ENCODE data around the gene C19orf85. TPM values are rescaled to one million over a fixed set of nuclear protein-coding genes. Genes with fewer than 3 reads are reported as not detected.
"Not testable (repeated sequence)": the region's sequence is repeated elsewhere in the genome, so short reads cannot be mapped to it uniquely, and the experiment has no call there.

C19orf85 gene
- total RNA-seq, 1 donor from 2014 or later, result not detected

DNA sequence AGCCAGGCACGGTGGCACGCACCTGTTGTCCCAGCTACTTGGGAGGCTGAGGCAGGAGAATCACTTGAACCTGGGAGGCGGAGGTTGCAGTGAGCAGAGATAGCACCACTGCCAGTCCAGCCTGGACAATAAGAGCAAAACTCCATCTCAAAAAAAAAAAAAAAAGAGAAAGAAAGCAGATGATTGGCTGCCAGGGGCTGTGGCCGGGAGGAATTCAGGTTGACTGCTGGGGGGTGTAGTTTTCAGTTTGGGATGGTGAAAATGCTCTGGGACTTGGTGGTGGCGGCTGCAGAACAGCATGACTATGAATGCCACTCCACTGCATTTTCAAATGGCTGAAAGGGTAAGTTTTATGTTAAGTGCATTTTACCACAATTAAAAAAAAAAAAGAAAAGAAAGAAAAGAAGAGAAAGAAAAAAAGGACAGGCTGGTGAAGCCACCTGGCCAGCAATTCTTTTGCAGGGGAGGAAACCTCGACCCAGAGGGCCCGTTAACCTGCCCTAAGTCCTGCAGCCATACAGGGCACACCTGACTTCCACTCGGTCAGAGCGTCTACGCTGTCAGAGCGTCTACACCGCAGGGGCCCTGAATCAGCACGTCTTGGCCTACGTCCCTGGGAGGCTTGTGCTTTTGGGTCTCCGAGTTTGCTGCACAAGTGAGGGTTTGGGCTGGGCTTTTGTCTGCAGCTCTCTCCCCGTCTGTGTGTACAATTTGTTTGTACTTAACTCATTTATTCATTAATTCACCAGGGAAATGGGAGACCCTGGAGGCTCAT is 6.7 kb downstream of the C19orf85 start:
- no peak for DNase-seq

DNA sequence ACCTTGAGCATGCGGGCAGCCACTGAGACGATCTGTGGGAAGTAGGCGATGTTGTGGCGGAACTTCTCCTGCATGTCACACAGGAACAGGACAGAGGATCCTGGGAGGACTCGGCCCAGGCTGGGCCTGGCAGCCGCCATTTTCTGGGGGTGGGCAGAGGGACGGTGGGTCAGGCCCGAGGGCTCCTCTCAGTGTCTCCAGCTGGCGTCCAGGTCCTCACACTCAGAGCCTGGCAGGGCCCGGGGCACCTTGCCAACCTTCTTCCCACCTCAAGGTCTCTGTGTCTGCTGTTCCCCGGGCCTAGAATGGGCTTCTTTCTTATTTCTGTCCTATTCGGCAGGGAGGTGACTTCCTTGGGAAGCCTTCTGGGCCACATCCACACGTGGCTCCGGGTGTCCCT is 8.2 kb downstream of the C19orf85 start:
- DNase-seq, result no peak

DNA sequence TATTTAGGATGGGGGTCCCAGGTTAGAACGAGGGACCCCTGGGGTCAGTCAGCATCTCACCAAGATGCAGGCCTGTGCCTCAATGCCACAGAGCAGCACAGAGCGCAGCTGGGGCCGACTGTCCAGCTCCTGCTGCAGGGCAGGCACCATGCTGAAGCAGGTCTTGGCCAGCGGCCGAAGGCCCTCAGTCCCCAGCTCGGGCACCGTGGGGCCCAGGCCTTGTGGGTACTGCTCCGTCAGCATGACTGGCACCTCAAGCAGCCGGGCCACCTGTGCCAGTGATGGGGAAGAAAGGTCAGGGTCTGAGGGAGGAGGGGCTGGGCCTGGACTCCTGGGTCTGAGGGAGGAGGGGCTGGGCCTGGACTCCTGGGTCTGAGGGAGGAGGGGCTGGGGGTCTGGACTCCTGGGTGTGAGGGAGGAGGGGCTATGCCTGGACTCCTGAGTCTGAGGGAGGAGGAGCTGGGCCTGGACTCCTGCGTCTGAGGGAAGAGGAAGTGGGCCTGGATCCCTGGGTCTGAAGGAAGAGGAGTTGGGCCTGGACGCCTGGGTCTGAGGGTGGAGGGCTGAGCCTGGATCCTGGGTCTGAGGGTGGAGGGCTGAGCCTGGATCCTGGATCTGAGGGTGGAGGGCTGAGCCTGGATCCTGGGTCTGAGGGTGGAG is 8.8 kb downstream of the C19orf85 start:
- no peak for DNase-seq

DNA sequence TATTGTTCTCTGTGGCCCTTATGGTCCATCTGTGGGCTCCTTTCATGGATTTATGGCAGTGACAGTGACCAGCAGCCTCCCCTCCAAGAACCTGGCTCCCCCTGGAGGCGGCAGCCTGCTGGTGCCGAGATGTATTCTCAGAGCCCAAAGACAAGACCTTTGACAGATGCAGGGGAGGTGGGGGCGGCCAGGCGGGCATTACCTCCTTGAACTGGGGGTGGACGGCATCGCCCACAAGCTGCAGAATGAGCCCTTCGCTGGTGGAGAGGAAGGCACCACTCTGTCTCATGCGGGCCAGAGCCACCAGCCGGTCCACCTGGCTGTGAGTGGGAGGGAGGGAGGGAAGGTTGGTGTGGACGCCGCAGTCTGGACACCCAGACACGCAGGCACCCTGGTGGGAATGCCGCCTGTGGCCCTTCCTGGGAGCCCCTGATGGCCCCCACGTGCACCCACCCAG is 9.7 kb downstream of the C19orf85 start:
- no peak for DNase-seq

DNA sequence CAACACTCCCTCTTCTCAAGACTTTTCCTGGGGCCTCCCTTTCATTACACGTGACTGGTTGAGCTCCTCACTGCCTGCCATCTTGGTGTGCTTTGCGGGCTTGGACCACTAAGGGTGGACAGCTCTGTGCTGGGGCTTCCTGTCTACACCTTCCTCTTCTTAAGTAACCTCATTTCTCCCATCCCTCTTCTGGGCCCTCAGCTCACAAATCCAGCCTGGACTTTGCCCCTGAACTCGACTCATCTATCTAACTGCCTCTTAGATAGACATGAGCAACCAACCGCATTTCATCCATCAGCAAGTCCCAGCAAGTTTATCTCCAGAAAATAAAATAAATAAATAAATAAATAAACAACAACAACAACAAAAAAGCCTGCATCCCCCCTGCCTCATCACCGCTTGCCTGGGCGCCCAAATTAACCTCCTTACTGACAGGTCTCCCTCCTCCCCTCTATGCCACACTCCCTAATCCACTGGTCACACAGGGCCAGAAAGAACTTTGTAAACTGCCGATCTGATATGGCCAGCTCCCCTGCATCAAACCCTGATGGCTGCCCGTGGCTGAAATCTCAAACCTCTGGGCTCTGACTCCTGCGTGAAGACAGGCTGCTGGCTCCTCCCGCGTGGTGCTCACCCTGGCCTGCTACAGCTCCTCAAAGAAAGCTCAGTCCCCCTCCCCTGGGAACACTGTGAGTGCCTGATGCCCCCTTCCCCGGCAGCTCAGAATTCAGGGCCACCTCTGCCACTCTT is 10.9 kb downstream of the C19orf85 start:
- no peak for DNase-seq

DNA sequence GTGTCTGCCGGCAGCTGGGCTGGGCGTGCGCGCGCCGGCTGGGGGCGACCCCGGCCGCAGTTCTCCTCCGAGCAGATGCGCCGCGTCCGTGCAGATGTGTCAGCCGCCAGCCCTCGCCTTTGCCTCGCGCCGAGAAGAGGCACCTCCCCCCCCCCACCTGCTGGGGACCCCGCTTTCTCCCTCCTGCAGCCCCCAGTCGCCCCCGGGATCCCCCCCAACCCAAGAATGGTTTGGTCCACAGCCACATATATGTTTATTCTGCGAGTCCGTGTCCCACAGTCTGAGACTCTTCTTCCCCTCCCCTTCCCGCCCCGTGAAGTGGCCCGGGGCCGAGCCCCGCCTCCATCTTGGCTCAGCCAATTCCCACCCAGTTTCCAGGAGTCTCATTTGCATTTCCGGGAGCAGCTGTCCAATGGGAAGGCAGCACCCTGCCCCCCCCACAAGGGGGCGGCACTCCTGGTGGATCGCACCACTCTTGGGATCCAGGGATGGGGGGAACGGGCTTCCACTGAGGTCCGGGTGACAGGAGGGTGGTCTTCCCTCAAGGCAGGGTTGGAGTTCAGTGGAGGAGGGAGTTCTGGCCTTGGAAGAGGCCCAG is 11.7 kb downstream of the C19orf85 start:
- DNase-seq, result peak; percentile 88

DNA sequence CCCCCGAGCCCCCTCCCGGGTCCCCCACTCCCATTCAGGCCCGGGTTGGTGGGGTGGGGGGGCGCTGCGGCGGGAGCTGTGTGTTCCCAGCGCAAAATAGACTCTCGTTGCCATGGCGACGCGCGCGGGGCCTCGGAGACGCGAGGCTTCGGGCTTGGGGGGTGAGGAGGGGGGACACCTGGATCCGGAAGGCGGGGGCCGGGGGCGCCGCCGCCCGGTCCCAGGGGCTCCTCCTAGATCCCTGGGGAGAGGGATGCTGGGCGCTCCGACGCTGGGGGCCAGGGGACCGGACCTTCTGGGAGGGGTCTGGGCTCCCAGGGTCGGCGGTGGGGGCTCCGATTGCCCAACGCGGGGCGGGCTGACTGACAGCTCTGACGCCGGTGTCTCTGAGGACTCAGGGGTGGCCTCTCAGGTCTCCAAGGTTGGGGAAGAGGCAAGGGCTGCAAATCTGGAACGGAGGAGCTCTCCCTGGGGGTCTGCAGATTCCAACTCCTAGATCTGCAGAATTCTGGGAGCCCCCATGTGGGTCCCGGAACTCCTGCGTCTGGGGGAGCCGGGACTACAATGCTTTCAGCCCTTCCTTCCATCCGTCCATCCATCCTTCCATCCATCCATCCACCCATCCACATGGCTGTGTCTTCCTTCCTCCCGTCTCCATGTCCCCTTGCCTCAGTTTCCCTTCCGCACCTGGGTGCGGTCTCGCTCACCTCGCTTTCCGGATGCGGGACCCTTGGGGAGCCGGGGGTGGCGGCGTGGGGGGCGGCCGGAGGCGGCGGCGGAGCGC is 12.4 kb downstream of the C19orf85 start:
- no peak for DNase-seq

DNA sequence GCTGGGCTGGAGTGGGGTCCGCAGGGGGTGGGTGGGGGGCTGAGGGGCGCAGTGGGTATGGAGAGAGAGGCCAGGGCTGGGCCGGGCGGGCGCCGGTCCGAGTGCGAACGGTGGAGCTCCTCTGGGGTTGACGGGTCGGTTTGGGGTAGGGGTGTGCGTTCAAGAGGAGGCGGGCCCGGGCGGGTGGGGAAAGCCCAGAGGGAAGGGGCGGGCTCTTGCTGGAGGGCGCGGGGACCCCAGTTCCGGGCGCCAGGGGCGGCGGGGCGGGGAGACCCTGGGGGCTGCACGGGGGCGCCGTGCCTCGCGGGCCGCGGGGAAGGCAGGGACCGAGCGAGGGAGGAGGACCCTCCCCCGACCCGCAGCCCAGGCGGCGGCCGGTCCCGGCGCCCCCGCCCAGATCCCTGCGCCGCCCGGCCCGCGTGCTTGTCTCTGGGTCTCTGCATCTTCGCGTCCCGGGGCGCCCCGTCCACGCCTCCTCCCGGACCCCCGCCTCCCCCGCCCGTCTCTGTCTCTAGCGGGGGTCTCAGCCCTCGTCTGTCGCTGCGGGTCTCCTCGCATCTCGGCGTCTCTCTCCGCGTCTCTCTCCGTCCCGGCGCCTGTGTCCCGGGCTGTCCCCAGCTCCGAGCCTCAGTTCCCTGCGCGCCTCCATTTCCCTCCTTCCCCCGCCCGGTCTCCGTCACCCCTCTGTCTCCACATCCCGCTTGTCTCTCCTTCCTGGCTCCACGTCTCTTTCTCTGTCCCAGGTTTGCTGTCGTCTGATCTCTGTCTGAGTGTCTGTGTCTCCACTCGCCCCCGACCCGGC is 13.2 kb downstream of the C19orf85 start:
- DNase-seq, result no peak

DNA sequence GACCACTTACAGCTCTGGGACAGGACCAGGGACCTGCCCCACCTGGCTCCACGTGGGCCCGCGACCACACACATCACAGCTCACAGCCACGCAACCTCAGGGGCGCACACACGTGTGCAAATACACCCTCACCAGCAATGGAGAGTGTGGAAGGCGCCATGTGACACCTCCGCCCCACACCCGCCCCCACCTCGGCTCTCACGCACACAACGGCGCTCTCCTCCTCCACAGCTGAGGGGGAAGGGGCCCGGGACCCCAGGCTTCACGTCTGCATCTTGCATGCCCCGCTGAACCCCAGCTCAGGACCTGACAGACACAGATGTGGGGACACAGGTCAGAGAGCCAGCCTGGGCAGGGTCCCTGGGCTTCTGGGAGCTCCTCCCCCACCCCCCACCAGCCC is 15.1 kb downstream of the C19orf85 start:
- no peak for DNase-seq

DNA sequence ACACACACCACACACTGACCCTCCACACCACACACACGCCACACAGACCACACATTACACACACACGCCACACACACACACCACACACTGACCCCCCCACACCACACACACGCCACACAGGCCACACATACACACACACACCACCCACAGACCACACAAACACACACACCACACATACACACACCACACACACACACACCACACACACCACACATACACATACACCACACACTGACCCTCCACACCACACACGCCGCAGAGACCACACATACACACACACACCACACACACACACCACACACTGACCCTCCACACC is 16.4 kb downstream of the C19orf85 start:
- not testable (repeated sequence) for DNase-seq

DNA sequence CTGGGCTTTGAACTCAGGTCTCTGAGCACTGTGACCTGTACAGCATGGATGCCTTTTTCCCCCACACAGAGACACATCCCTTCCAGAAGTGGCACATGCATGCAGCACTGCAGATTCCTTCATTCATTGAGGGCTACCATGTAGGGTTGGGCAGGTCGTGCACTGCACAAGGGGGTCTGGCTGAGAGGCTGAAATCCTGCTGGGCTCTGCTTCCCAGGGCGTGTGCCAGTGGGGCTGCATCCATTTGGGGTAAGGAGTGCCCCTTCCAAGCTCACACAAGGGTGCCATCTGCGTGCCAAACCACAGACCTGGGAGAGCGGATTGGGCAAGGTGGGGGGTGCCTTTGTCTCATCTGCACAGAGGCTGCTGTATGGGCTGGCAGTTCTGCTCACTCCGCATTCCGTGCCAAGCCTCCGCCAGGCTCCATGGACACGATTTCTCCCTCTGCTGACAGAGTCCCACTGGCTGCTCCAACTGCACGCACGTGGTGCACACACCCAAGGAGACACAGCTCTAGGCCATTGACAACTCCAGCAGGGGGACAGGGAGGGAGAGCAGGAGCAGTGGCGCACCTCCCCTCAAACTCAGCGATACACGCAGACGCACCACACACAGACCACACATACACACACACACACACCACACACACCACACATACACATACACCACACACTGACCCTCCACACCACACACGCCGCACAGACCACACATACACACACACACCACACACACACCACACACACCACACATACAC is 17.0 kb downstream of the C19orf85 start:
- DNase-seq, result peak; percentile 28

DNA sequence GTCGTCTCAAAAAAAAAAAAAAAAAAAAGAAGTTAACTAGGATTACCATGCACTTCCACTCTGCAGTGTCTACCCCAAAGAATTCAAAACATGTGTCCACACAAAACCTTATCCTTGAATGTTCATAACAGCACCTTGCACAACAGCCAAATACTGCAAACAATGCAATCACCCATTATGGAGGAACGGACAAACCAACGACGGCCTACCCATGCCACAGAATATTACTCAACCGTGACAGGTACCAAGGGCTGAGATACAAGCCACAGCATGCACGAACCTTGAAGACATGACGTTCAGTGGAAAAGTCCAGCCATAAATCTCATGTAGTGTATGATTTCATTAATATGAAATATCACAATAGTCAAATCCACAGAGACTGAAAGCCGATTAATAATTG is 18.5 kb downstream of the C19orf85 start:
- DNase-seq, result no peak

DNA sequence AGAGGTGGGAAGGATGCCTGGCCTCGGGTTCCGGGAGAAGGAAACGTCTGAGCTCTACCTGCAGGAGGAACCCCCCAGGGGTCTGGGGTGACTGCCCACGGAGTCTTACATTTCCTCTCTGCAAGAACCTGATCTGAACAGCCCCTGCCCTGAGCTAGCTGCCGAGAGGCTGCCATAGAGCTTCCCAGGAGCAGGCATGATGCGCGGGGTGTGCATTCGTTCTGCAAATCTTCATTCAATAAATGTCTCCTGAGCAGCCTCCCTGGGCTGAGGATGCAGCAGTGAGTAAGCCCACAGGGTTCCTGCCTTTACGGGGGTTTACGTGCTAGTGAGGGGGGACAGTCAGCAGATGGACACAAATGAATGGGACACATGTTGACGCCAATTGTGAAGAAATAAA is 19.9 kb downstream of the C19orf85 start:
- DNase-seq, result no peak

DNA sequence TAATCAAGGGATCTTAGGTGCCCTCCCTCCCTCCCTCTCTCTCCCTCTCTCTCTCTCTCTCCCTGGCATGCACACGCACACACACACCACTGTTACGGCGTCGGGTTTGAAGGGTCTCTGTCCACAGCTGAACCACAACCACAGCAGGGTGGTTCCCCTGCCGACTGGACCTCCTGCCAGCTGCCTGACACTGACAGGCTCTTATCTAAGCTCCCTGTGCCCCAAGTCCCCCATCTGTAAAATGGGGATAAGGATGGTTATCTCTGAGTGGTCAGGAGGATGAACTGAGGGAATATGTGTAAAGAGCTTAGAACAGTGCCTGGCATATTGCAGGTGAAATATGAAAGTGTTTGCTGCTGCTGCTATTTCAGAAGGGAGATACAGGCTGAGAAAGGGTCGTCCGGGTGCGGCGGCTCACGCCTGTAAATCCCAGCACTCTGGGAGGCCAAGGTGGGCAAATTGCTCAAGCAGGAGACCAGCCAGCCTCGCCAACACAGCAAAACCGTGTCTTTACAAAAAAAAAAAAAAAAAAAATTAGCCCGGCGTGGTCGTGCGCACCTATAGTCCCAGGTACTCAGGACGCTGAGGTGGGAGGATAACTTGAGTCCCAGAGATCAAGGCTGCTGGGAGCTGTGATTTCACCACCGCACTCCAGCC is 20.6 kb downstream of the C19orf85 start:
- DNase-seq, result no peak

DNA sequence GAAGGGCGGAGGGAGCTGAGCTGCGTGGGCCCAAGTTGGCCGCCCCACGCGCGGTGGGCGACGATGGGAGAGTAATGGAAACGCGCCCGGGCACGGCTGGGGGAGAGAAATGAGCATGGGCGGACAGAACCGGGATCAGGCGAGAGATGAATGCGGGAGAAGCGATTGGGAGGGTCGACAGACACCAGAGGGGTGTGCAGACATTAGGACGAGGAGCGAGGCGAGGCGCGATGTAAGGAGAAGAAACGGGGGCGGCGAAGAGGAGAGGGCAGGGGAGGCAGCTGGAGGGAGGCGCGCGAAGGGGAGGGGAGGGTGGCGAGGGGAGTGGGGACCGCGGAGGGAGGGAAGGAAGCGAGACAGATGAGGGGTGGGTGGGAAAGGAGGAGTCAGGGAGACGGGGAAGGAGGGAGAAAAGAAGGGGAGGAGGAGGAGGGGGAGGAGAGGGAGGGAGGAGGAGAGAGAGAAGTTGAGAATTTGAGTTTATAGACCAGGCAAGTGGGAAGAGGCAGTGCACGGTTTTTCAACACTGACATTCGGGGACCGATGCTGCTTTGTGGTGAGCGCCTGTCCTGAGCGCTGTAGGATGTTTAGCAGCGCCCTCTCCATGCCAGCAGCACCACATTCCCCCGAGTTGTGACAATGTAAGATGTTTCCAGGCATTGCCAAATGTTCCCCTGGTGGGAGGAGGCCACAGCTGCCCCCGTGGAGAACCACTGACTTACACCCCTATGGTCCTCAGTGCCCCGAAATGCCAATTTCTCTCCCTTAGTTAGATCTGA is 21.3 kb downstream of the C19orf85 start, which contains the start of gene SHISA7:
Gene SHISA7, minus strand, starts transcription at position 256 of the 779 bp plus-strand sequence. CDS start 437 bp downstream, outside the sequence.
- no peak for DNase-seq

DNA sequence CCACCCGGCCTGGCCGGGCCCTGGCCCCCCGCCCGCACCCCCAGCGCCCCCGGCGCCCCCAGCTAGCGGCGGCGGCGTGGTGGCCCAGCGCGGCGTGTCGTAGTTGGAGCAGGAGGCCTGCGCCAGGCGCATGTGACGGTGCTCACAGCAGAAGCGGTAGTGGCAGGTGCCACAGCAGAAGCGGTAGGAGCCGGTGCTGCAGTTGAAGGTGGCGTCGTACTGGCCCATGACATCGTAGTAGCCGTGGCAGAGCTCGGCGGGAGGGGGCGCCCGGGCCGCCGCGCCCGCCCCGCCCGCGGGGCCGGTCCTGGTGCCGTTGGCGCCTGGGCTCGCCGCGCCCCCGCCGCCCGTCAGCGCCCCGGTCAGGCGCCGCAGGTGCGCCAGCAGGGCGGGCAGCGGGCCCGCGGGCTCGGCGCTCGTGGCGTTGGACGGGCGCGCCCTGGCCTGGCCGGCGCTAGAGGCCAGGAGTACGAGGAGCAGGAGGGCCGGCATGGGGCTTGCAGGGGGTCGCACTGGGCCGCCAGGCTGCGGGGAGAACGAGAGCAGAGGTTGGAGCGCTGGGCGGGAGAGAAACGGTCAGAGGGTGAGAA is 22.1 kb downstream of the C19orf85 start:
- no peak for DNase-seq

DNA sequence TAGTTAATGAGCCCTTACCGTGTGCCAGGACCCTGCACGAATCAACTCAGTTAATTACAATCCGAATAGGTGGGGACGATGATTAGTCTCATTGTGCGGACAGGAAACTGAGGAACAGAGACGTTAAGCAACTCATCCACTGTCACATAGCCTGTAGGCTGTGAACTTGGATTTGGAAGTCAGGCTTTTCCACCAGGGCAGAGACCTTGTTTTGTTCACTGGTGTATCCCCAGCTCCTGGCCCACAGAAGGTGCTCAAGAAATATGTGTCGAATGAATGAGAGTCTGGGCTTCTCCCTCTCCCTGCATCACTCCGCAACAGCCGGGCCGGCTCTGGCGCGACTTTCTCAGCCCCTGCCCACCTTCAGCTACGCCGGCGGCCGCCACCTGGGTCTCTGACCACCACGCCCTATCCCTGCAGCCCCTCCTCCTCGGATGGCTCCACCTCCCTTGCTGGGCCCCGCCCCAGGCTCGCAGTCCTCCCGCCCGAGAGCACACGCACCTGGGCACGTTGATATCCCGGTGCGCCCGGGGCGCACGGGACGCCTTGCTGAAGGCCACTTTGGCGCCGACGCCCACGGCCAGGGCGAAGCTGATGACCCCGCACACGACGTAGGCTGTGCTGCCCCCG is 22.7 kb downstream of the C19orf85 start:
- no peak for DNase-seq

DNA sequence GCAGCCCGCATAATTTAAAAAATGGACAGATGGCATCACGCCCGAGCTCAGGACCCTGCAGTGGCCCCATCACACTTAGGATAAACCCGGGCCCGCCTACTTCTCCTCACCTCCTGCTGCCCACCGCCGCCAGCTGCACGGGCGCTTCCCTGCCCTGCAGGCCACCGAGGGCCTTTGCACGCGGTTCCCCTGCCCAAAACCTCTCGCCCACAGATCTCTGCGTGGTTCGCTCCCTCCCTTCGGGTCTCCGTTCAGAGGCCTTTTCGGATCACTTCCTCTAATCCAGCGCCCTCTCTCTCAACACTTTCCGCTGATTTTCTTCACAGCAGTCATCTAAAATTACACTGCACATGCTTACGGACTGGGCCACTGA is 23.2 kb downstream of the C19orf85 start:
- no peak for DNase-seq
